K562 (cell line): ENCODE data around the gene CXXC1. TPM values are rescaled to one million over a fixed set of nuclear protein-coding genes. Genes with fewer than 3 reads are reported as not detected.

Experiments used
- ATAC-seq: fragments of 200-7000 bp; cut with Tn5 transposase; 3 replicates; pipeline ENCODE4 v1.9.1; 2020; ENCODE audit warnings: moderate library complexity
- BruUV-seq: library from RNA; stranded (reverse); fragments of 400-500 nt; replicated peaks from 2 replicates; lab custom pipeline; 2021; lab: Mats Ljungman, UMichigan
- CTCF ChIA-PET: fragments of 300-600 bp; formaldehyde crosslinking; extraction: SDS; loops from one replicate; lab custom pipeline; 2021; ENCODE audit warnings: low intra/inter-chr PET ratio; lab: Yijun Ruan, JAX
- POLR2A ChIA-PET: fragments of 300-600, 350-650 bp; sonication (Branson Sonifier 250); formaldehyde crosslinking; extraction: SDS; loops from one replicate; lab custom pipeline; 2021; ENCODE audit warnings: antibody characterized with exemption, inconsistent platforms; lab: Yijun Ruan, JAX
- DNase-seq, 4 experiments: peaks; one replicate each; pipeline versions ENCODE4 v3.0.0 to v3.0.0-alpha.2; 2011 to 2018; ENCODE audit warnings: low spot score in 3 of 4, mixed read lengths in 3 of 4; ENCODE audit errors: extremely low read depth in 1 of 4
- FAIRE-seq: peaks from 2 replicates; lab custom pipeline; 2011; peaks lifted over from hg19 to GRCh38; lab: Jason Lieb, UNC
- H2AFZ ChIP-seq: 2 replicates; pipeline ENCODE4 v1.6.0; 2011; ENCODE audit warnings: low read depth, low read length, control low read depth, inconsistent platforms
- H3K27ac ChIP-seq: fragments of 200-600 bp; 3 replicates; pipeline ENCODE4 v1.8.0; 2011; ENCODE audit warnings: low read depth, mild to moderate bottlenecking, control low read depth, inconsistent platforms, low read length, moderate library complexity, mixed read lengths; ENCODE audit errors: extremely low read depth
- H3K27me3 ChIP-seq, 2 experiments: fragments of 300-600 bp in 1 of 2; 2 replicates in 1 of 2; 3 replicates in 1 of 2; pipeline versions ENCODE4 v1.6.0 to v1.8.0; 2011; ENCODE audit warnings: inconsistent platforms in 2 of 2, low read length in 2 of 2, mild to moderate bottlenecking in 1 of 2, mixed read lengths in 1 of 2, moderate library complexity in 1 of 2; ENCODE audit not compliant: control insufficient read depth in 2 of 2, insufficient read depth in 2 of 2
- H3K36me3 ChIP-seq: fragments of 300-600 bp; 3 replicates; pipeline ENCODE4 v1.8.0; 2011; ENCODE audit warnings: mild to moderate bottlenecking, low read length, inconsistent platforms; ENCODE audit not compliant: control insufficient read depth, insufficient read depth
- H3K4me1 ChIP-seq, 2 experiments: fragments of 200-600 bp in 1 of 2; replicated peaks in 1 of 2; 2 replicates in 1 of 2; 3 replicates in 1 of 2; pipeline versions ENCODE4 v1.5.1 to v1.8.0; 2011; ENCODE audit warnings: inconsistent platforms in 2 of 2, low read length in 2 of 2, mild to moderate bottlenecking in 1 of 2, mixed read lengths in 1 of 2, moderate library complexity in 1 of 2; ENCODE audit not compliant: control insufficient read depth in 2 of 2, insufficient read depth in 2 of 2
- H3K4me2 ChIP-seq: 2 replicates; pipeline ENCODE4 v1.6.1; 2011; ENCODE audit warnings: low read length, control low read depth, inconsistent platforms, mixed read lengths; ENCODE audit not compliant: insufficient read depth
- H3K4me3 ChIP-seq: fragments of 200-600 bp; sonication (generic), shearing (Covaris generic); 2 replicates; pipeline ENCODE4 v1.5.1; 2016; ENCODE audit warnings: control low read depth, inconsistent platforms
- H3K79me2 ChIP-seq: fragments of 200-600 bp; 3 replicates; pipeline ENCODE4 v1.8.0; 2011; ENCODE audit warnings: low read length, inconsistent platforms; ENCODE audit not compliant: control insufficient read depth, insufficient read depth
- H3K9ac ChIP-seq, 2 experiments: 2 replicates each; pipeline versions ENCODE4 v1.6.0 to v1.6.1; 2011; ENCODE audit warnings: low read depth in 2 of 2, low read length in 2 of 2, control low read depth in 1 of 2, inconsistent platforms in 1 of 2, mild to moderate bottlenecking in 1 of 2, mixed read lengths in 1 of 2; ENCODE audit not compliant: insufficient read depth in 1 of 2
- H3K9me1 ChIP-seq: one replicate; pipeline ENCODE4 v1.6.0; 2011; ENCODE audit warnings: inconsistent platforms, mild to moderate bottlenecking, low read length, moderate library complexity; ENCODE audit not compliant: control insufficient read depth, insufficient read depth
- H3K9me3 ChIP-seq: replicated peaks from 2 replicates; pipeline ENCODE4 v1.5.1; 2011; ENCODE audit warnings: low read depth, low read length, inconsistent platforms; ENCODE audit not compliant: control insufficient read depth, insufficient read depth
- H4K20me1 ChIP-seq: replicated peaks from 2 replicates; pipeline ENCODE4 v1.6.1; 2011; ENCODE audit warnings: low read length, inconsistent platforms, mixed read lengths; ENCODE audit not compliant: control insufficient read depth, insufficient read depth
- EWSR1 ChIP-seq: fragments of 450-650 bp; IDR thresholded peaks from 2 replicates; pipeline ENCODE4 v1.6.1; 2018; ENCODE audit warnings: borderline replicate concordance, mild to moderate bottlenecking, low read depth, moderate library complexity; ENCODE audit not compliant: partially characterized antibody
- NFIC ChIP-seq: fragments of 450-650 bp; IDR thresholded peaks from 2 replicates; pipeline ENCODE4 v1.6.1; 2017; ENCODE audit warnings: mild to moderate bottlenecking, inconsistent platforms
- NONO ChIP-seq, 2 experiments: fragments of 200-400 bp in 1 of 2; fragments of 450-650 bp in 1 of 2; formaldehyde crosslinking in 1 of 2; IDR thresholded peaks; 2 replicates each; pipeline ENCODE4 v1.6.1; 2017; ENCODE audit warnings: low read depth in 2 of 2, mild to moderate bottlenecking in 2 of 2, moderate library complexity in 2 of 2, low read length in 1 of 2
- XRCC4 ChIP-seq: IDR thresholded peaks from one replicate; pipeline ENCODE4 v1.6.1; 2011; ENCODE audit not compliant: insufficient read depth, insufficient read length; ENCODE audit errors: extremely low read depth
- WGBS: fragments of 100-300 bp; shearing (Covaris generic); methylation state at CpG from one replicate; pipeline ENCODE4 v1.1.6; 2016; ENCODE audit warnings: low coverage, mixed read lengths; ENCODE audit not compliant: insufficient coverage; ENCODE audit errors: missing lambda C conversion rate; 5-methylcytosine and 5-hydroxymethylcytosine counted together
- in situ Hi-C: fragments of 300-500 bp; cut with MboI; formaldehyde crosslinking; loops from 4 replicates; pipeline ENCODE4 v1.15.0; 2018; ENCODE audit warnings: inconsistent platforms, mixed read lengths
- intact Hi-C: fragments of 100-400 bp; cut with micrococcal nuclease; formaldehyde crosslinking; loops from 2 replicates; pipeline ENCODE4 v1.14.2; 2022
- polyA plus RNA-seq, 8 experiments: library from polyadenylated mRNA; depleted of rRNA in 4 of 8; stranded (reverse) in 5 of 8; unstranded in 3 of 8; fragments of >200 nt; fragmentation: Nextera tagmentation in 2 of 8; fragmentation: Illumina TruSeq in 1 of 8; extraction: Ambion mirVana in 2 of 8; extraction: Trizol in 1 of 8; gene quantifications; 2 replicates each; pipeline versions ENCODE4 v1.2.1 to v1.2.3, GENCODE V29; 2011 to 2014; ENCODE audit warnings: inconsistent platforms in 1 of 8, missing spikeins in 1 of 8
- total RNA-seq, 7 experiments: library from RNA; depleted of rRNA in 6 of 7; stranded (reverse); fragments of >200 nt in 6 of 7; fragmentation: Illumina TruSeq in 2 of 7; extraction: Trizol in 2 of 7; gene quantifications; 2 replicates each; pipeline versions ENCODE4 v1.2.1 to v1.2.3, GENCODE V29; 2011 to 2021; ENCODE audit warnings: low replicate concordance in 1 of 7
- TF ChIP-seq, protein P1 (sequence below): sonication (generic); formaldehyde crosslinking; IDR thresholded peaks from 2 replicates; pipeline ENCODE4 v1.8.1; 2023; ENCODE audit warnings: mild to moderate bottlenecking, missing genetic modification reagents, moderate library complexity
- TF ChIP-seq, protein P2 (sequence below): fragments of 250-450 bp; sonication (Bioruptor Pico); IDR thresholded peaks from 2 replicates; pipeline ENCODE4 v1.8.0; 2022; ENCODE audit warnings: moderate library complexity, mild to moderate bottlenecking, inconsistent platforms
- TF ChIP-seq, protein P3 (sequence below): fragments of 200-600 bp; sonication (generic); IDR thresholded peaks from one replicate; pipeline ENCODE4 v1.6.1; 2012; ENCODE audit warnings: mild to moderate bottlenecking, low read depth, low read length, inconsistent platforms

CXXC1 gene
- total and polyA plus RNA-seq, 9 of the 15 experiments (the other 6 are each of a cell fraction or from before 2014, with no cell fraction given): 3.4 to 81.0 (median 34.1) TPM

DNA sequence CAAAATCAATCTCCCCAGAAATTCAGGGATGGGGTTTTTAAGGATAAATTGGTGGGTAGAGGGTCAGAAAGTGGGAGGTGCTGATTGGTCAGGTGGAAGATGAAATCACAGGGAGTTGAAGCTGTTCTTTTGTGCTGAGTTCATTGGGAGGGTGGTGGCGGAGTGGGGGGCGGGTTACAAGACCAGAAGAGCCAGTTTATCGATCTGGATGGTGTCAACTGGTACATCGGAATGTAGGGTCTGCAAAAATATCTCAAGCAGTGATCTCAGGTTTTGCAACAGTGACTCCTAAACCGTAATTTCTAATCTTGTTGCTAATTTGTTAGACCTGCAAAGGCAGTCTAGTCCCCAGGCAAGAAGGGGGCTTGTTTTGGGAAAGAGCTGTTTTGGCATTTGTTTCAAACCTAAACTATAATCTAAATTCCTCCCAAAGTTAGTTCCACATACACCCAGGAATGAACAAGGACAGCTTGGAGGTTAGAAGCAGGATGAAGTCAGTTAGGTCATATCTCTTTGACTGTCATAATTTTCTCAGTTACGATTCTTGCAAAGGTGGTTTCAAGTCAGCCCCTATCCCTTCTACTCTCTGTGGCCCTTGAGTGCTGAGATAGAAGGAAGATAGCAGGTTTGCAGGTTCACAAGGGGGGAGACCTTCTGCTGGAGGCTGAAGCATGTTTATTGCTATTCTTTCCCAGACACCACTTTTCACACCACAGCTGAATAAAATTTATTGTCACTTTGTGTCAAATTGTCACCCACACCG lies 12.3 kb upstream of the CXXC1 start:
- POLR2A ChIA-PET: no interaction called here
- CTCF ChIA-PET: no interaction called here
- no peaks in the 10 kb centered on the region for H3K9me1 ChIP-seq
- no TSS peak for BruUV-seq
- in situ Hi-C loops: no loop called here
- H3K27me3 ChIP-seq: no peaks in the 10 kb centered on the region
- no peak overlapping the region for H3K9ac ChIP-seq
- intact Hi-C loops: no loop called here
- no peak overlapping the region for H3K27ac ChIP-seq
- DNase-seq (no peak), FAIRE-seq (no peak), ATAC-seq (no peak)
- peak overlapping the region; percentile 7; the same call in 1 of the 2 replicates for H2AFZ ChIP-seq
- no peak overlapping the region for H3K4me2 ChIP-seq
- H3K79me2 ChIP-seq: no peaks in the 10 kb centered on the region
- H4K20me1 ChIP-seq: no peaks in the 10 kb centered on the region
- H3K36me3 ChIP-seq: no peaks in the 10 kb centered on the region
- no peak overlapping the region for H3K4me3 ChIP-seq
- H3K9me3 ChIP-seq: no peaks in the 10 kb centered on the region; the same call in 1 of the 2 replicates
- H3K4me1 ChIP-seq: peaks cover 3 to 6% of the 10 kb centered on the region in 2 experiments; a peak in 2 of 5 replicates
- WGBS: 25% methylated on average over 7 of the region's 7 CpGs
- TF ChIP-seq, protein P1, sequence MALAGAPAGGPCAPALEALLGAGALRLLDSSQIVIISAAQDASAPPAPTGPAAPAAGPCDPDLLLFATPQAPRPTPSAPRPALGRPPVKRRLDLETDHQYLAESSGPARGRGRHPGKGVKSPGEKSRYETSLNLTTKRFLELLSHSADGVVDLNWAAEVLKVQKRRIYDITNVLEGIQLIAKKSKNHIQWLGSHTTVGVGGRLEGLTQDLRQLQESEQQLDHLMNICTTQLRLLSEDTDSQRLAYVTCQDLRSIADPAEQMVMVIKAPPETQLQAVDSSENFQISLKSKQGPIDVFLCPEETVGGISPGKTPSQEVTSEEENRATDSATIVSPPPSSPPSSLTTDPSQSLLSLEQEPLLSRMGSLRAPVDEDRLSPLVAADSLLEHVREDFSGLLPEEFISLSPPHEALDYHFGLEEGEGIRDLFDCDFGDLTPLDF: no peak
- no peak for TF ChIP-seq EWSR1
- TF ChIP-seq, protein P2, sequence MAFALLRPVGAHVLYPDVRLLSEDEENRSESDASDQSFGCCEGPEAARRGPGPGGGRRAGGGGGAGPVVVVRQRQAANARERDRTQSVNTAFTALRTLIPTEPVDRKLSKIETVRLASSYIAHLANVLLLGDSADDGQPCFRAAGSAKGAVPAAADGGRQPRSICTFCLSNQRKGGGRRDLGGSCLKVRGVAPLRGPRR: no peak
- TF ChIP-seq, protein P3, sequence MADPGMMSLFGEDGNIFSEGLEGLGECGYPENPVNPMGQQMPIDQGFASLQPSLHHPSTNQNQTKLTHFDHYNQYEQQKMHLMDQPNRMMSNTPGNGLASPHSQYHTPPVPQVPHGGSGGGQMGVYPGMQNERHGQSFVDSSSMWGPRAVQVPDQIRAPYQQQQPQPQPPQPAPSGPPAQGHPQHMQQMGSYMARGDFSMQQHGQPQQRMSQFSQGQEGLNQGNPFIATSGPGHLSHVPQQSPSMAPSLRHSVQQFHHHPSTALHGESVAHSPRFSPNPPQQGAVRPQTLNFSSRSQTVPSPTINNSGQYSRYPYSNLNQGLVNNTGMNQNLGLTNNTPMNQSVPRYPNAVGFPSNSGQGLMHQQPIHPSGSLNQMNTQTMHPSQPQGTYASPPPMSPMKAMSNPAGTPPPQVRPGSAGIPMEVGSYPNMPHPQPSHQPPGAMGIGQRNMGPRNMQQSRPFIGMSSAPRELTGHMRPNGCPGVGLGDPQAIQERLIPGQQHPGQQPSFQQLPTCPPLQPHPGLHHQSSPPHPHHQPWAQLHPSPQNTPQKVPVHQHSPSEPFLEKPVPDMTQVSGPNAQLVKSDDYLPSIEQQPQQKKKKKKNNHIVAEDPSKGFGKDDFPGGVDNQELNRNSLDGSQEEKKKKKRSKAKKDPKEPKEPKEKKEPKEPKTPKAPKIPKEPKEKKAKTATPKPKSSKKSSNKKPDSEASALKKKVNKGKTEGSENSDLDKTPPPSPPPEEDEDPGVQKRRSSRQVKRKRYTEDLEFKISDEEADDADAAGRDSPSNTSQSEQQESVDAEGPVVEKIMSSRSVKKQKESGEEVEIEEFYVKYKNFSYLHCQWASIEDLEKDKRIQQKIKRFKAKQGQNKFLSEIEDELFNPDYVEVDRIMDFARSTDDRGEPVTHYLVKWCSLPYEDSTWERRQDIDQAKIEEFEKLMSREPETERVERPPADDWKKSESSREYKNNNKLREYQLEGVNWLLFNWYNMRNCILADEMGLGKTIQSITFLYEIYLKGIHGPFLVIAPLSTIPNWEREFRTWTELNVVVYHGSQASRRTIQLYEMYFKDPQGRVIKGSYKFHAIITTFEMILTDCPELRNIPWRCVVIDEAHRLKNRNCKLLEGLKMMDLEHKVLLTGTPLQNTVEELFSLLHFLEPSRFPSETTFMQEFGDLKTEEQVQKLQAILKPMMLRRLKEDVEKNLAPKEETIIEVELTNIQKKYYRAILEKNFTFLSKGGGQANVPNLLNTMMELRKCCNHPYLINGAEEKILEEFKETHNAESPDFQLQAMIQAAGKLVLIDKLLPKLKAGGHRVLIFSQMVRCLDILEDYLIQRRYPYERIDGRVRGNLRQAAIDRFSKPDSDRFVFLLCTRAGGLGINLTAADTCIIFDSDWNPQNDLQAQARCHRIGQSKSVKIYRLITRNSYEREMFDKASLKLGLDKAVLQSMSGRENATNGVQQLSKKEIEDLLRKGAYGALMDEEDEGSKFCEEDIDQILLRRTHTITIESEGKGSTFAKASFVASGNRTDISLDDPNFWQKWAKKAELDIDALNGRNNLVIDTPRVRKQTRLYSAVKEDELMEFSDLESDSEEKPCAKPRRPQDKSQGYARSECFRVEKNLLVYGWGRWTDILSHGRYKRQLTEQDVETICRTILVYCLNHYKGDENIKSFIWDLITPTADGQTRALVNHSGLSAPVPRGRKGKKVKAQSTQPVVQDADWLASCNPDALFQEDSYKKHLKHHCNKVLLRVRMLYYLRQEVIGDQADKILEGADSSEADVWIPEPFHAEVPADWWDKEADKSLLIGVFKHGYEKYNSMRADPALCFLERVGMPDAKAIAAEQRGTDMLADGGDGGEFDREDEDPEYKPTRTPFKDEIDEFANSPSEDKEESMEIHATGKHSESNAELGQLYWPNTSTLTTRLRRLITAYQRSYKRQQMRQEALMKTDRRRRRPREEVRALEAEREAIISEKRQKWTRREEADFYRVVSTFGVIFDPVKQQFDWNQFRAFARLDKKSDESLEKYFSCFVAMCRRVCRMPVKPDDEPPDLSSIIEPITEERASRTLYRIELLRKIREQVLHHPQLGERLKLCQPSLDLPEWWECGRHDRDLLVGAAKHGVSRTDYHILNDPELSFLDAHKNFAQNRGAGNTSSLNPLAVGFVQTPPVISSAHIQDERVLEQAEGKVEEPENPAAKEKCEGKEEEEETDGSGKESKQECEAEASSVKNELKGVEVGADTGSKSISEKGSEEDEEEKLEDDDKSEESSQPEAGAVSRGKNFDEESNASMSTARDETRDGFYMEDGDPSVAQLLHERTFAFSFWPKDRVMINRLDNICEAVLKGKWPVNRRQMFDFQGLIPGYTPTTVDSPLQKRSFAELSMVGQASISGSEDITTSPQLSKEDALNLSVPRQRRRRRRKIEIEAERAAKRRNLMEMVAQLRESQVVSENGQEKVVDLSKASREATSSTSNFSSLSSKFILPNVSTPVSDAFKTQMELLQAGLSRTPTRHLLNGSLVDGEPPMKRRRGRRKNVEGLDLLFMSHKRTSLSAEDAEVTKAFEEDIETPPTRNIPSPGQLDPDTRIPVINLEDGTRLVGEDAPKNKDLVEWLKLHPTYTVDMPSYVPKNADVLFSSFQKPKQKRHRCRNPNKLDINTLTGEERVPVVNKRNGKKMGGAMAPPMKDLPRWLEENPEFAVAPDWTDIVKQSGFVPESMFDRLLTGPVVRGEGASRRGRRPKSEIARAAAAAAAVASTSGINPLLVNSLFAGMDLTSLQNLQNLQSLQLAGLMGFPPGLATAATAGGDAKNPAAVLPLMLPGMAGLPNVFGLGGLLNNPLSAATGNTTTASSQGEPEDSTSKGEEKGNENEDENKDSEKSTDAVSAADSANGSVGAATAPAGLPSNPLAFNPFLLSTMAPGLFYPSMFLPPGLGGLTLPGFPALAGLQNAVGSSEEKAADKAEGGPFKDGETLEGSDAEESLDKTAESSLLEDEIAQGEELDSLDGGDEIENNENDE: no peak
- no peak for TF ChIP-seq NONO (IDR thresholded peaks at IDR 0.05; ENCODE audit: low read depth in 2 of 2, low read length in 1 of 2)
- TF ChIP-seq NFIC: no peak
- TF ChIP-seq XRCC4: no peak
